Right renal pelvis (tissue), 4 donors: ENCODE measurements around the gene BMAL2. TPM values are rescaled to one million over a fixed set of nuclear protein-coding genes. Genes with fewer than 3 reads are reported as not detected.

ENCODE experiments used
- DNase-seq, 4 donors: peaks; one replicate each; pipeline ENCODE4 v3.0.0-alpha.2; 2013; ENCODE audit warnings: low read depth in 4 of 4, low spot score in 3 of 4, missing footprints in 1 of 4
- polyA plus RNA-seq, 4 donors: library from polyadenylated mRNA; unstranded; fragments of 120-200 nt; gene quantifications; one replicate each; pipeline ENCODE4 v1.2.1, GENCODE V29; 2013; ENCODE audit not compliant: insufficient read length in 4 of 4

Gene BMAL2
- polyA plus RNA-seq, 4 donors = 5.6 to 7.5 (median 6.1) TPM

- no peak for DNase-seq
Observed at GRCh38 chr12:27319848-27320247, 12.8 kb upstream of the BMAL2 start.

GRCh38 chr12:27324530-27324929 lies 8.1 kb upstream of the BMAL2 start:
- no peak for DNase-seq

- DNase-seq = no peak
Observed at GRCh38 chr12:27330846-27331245, 1.8 kb upstream of the BMAL2 start.

GRCh38 chr12:27331291-27331926 lies 1.2 kb upstream of the BMAL2 start:
- DNase-seq = peak in 1 of 4 donors; percentile 12

GRCh38 chr12:27331927-27332324 lies 710 bp upstream of the BMAL2 start:
- no peak for DNase-seq

- no peak for DNase-seq
Observed at GRCh38 chr12:27332407-27332713, 276 bp upstream of the BMAL2 start.

GRCh38 chr12:27333403-27334009 lies 870 bp downstream of the BMAL2 start:
- DNase-seq = peak in 2 of 4 donors; percentile 1 to 25

- no peak for DNase-seq
Observed at GRCh38 chr12:27334042-27334720, 1.5 kb downstream of the BMAL2 start.

GRCh38 chr12:27334721-27335082 lies 2.1 kb downstream of the BMAL2 start:
- no peak for DNase-seq

GRCh38 chr12:27335364-27336281 lies 3.0 kb downstream of the BMAL2 start:
- DNase-seq = no peak

GRCh38 chr12:27336282-27336653 lies 3.6 kb downstream of the BMAL2 start:
- DNase-seq = no peak

- no peak for DNase-seq
Observed at GRCh38 chr12:27337376-27337775, 4.7 kb downstream of the BMAL2 start.

- no peak for DNase-seq
Observed at GRCh38 chr12:27338473-27338872, 5.8 kb downstream of the BMAL2 start.

GRCh38 chr12:27340971-27341370 lies 8.3 kb downstream of the BMAL2 start:
- no peak for DNase-seq

- DNase-seq = no peak
Observed at GRCh38 chr12:27342536-27342935, 9.9 kb downstream of the BMAL2 start.

- DNase-seq = no peak
Observed at GRCh38 chr12:27343255-27344000, 10.8 kb downstream of the BMAL2 start.

- DNase-seq = no peak
Observed at GRCh38 chr12:27344246-27344645, 11.6 kb downstream of the BMAL2 start.

- DNase-seq = no peak
Observed at GRCh38 chr12:27344760-27345159, 12.1 kb downstream of the BMAL2 start.

GRCh38 chr12:27345376-27345775 lies 12.7 kb downstream of the BMAL2 start:
- DNase-seq = no peak

GRCh38 chr12:27347779-27348178 lies 15.1 kb downstream of the BMAL2 start:
- no peak for DNase-seq

- DNase-seq = no peak
Observed at GRCh38 chr12:27351476-27351875, 18.8 kb downstream of the BMAL2 start.
